D341Med (cell line): ENCODE results near the gene PCNP.
"Not testable (repeated sequence)": the region's sequence is repeated elsewhere in the genome, so short reads cannot be mapped to it uniquely, and the experiment has no call there.

ENCODE experiments used
- DNase-seq: peaks from one replicate; pipeline ENCODE4 v3.0.0; 2012; ENCODE audit warnings: low spot score

Gene PCNP

DNA sequence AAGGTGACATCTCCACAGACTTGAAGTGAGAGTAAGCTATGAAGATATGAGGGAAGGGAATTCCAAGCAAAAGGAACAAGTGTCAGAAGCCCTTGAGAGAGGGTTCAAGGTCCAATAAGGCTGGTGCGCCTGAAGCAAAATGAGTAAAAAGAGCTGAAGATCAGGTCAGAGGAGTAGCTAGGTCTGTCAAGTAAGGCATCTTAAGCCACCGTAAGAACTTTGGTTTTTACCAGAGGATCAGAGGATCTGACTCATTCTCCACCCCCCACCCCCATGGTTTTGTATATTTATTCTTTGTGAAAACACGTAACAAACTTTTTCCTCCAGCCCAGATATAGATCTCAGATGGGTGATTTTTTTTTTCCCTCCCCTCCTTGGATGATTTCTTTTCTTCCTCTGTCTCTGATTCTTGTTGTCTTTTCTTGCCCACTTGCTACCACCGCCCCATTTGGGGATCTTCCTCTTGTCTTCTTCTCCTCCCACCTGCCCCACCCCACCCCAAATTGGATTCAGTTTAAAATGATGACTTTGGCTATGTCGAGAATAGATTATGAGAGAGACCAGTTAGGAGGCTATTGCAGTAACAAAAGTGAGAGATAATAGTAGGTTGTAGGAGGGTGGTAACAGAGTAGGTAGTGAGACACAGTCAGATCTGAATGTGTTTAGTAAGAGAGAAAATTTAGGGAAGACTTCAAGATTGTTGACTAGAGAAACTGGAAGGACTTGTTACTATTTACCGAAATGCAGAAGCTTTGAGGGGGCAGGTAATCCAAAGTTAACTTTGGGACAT lies 6.3 kb upstream of the PCNP start:
- no peak for DNase-seq

DNA sequence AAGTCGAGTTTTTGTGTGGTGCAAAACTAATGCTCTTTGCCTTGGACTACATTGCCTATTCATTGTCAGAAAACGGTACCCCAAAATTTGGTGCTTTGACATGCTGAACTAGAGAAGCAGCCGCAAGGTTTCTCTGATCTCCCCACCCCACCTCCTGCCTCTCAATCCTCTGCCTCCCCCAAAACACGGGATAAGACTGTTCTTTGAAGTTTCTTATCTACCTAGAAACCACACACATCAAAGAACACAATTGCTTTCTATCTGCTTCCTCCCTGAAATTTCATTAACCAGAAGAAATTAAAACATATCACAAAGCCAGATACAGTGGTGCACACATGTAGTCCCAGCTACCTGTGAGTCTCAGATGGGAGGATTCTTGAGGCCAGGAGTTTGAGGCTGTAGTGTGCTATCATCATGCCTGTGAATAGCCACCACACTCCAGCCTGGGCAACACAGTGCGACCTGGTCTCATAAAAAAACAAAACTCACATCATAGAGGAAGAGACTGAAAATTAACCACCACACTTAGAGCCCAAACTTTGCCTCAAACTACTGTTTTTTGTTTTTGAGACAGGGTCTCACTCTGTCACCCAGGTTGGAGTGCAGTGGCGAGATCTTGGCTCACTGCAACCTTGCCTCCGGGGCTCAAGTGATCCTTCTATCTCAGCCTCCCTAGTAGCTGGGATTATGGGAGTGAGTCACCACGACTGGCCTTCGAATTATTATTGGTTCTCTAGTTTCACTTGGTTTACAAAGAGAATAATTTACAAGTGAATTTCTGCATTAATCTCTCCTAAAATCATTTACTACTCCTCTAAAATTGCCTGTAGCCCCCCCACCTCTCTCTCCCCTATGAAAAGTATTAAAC lies 2.7 kb upstream of the PCNP start:
- no peak for DNase-seq

DNA sequence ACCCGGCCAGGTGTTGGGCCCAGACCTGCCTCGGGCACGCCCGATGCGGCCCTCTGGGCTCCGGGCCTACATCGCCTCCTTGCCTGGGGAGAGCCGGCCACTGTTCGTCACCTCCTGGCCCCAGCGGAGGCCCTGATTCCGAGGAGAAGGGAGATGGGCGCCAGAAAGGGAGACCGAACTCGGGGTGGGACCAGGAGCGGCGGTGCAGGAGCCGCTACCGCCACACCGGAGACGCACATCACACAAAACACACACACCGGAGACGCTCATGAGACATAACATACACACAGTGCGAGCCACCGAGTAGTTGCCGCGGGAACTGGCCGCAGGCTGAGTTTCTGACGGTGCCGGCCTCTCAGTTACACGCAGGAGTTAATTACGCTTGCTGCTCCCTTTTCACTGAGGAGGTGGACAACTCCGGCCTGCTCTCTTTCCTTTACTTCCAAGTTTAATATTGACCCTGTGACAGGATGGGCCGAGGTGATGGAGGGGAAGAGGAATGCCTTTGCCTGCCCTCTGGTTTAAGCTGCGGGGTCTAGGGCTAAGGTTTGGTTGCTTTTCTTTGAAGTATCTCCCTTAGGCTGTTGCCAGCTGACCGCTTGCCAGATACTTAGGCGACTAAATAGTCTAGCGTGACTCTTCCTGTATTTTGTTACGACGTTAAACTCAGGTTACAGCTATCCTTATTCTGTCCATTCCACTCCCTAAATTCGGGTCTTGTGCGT lies 570 bp downstream of the PCNP start:
- DNase-seq, result peak; percentile 43

DNA sequence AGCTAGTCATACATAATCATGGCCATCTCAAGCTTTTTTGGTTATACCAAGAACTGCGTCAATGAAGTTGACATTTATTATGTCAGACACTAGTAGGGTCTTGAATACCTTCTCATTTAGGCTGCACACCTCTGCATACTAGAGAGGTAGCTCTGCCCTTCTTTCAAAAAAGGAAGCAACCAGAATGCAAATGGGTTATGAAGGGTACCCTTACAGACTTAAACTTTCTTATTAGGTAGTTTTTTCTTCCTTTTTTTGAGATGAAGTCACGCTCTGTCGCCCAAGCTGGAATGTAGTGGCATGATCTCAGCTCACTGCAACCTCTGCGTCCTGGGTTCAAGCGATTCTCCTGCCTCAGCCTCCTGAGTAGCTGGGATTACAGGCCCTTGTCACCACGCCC lies 3.3 kb downstream of the PCNP start:
- DNase-seq, result no peak

DNA sequence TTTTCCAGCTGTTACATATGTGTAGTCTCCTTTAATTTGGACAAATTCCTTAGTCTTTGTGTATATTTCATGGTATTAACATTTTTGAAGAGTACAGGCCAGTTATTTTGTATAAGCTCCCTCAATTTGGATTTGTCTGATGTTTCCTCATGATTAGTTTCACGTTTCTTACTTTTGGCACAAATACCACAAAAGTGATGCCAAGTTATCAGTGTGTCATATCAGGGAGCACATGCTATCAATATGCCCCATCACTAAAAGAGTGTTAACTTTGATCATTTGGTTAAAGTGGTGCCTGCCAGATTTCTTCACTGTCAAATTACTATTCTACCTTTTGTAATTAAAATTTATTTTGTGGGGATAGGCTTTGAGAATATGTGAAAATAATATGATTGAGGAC lies 14.6 kb downstream of the PCNP start:
- DNase-seq, result no peak

DNA sequence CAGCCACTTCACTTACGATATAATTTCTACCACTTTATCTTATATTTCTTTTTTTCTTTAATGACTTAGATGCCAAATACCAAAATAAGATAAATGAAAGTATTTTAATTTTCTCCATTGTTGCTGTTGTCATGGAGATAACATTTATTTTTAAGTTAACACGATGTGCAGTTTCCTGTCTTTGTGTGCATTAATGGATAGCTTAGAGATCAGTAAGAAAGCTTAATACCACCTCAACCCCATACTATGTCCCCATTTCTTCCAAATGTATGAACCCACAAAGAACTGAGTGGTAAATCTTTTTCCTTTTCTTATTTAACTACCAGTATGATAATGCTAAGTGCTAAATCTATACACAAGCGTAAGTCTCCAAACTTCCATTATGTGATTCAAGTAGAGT lies 17.1 kb downstream of the PCNP start:
- no peak for DNase-seq

DNA sequence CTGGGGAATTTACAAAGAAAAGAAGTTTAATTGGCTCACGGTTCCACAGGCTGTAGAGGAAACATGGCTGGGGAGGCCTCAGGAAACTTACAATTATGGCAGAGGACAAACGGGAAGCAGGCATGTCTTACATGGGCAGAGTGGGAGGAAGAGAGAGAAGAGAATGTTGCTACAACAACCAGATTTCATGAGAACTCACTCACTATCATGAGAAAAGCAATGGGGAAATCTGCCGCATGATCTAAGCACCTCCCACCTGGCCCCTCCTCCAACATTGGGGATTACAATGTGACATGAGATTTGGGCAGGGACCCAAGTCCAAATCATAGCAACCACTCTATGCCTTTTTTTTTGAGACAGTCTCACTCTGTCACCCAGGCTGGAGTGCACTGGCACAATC lies 28.8 kb downstream of the PCNP start:
- DNase-seq, result no peak

DNA sequence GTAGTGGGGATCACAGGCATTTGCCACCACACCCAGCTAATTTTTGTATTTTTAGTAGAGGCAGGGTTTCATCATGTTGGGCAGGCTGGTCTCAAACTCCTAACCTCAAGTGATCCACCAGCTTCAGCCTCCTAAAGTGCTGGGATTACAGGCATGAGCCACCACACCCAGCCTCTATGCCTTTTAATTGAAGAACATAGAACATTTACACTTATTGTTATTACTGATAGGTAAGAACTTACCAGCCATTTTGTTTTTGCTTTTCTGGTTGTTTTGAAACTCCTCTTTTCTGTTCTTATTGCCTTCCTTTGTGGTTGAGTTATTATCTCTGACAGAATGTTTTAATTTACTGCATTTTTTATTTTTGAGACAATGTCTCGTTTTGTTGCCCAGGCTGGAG lies 29.2 kb downstream of the PCNP start:
- DNase-seq, result no peak

DNA sequence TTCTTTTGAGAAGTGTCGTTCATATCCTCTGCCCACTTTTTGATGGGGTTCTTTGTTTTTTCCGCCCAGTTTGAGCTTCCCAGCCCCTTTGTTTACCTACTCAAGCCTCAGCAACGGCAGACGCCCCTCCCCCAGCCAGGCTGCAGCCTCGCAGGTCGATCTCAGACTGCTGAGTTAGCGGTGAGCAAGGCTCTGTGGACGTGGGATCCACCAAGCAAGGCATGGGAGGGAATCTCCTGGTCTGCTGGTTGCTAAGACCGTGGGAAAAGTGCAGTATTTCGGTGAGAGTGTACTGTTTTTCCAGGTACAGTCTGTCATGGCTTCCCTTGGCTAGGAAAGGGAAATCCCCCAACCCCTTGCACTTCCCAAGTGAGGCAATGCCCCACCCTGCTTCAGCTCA lies 31.4 kb downstream of the PCNP start:
- not testable (repeated sequence) for DNase-seq

DNA sequence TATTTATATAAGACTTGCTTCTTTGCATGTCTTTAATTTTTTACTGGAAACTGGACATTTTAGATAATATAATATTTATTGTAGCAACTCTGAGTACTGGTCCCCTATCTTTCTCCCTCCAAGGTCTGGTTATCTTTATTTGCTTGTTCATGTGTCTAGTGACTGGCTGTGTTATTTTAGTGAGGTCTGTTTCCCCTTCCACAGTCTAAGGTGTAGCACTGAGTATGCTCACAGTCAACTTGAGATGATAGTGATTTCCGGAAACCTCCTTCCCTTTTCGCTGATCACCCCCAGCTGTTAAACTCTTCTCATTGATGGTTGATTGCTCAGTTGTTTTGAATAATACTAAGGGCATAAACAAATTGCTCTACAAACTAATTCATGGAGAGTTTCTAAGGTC lies 37.0 kb downstream of the PCNP start:
- DNase-seq, result no peak

DNA sequence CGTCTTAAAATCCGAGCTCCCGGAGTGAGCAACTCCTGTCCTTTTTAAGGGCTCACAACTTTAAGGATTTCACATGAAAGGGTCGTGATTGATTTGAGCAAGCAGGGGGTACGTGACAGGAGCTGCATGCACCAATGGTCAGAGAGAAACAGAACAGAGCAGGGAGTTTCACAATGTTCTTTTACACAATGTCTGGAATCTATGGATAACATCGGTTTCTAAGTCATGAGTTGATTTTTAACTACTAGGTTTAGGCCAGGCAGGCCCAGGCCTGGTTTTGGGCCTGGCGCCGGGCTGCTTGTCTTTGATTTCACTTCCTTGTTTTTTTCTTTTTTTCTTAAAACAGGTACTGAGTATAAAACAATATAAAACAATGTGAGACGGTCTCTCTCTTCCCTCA lies 39.0 kb downstream of the PCNP start:
- not testable (repeated sequence) for DNase-seq

DNA sequence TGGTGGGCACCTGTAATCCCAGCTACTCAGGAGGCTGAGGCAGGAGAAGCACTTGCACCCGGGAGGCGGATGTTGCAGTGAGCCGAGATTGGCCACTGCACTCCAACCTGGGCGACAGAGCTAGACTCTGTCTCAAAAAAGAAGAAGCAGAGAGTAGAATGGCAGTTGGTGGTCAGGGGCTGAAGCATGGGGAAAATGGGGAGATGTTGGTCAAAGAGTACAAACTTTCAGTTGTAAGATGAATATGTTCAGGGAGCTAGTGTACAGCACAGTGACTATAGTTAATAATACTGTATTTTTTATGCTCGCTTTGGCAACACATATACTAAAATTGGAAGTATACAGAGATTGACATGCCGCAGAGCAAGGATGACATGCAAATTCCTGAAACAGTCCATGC lies 41.5 kb downstream of the PCNP start:
- no peak for DNase-seq

DNA sequence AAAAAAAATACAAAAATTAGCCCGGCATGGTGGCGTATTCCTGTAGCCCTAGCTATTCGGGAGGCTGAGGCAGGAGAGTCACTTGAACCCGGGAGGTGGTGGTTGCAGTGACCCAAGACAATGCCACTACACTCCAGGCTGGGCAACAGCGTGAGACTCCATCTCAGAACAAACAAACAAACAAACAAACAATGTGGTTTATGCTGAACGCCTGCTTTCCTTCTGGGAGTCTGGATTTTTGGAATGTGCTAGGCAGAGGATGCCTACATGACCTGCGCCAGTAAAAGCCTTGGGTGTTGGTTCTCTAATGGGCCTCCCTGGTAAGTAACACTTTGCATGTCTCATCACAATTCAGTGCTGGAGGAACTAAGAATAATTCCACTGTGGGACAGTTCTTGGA lies 43.5 kb downstream of the PCNP start:
- DNase-seq, result no peak

DNA sequence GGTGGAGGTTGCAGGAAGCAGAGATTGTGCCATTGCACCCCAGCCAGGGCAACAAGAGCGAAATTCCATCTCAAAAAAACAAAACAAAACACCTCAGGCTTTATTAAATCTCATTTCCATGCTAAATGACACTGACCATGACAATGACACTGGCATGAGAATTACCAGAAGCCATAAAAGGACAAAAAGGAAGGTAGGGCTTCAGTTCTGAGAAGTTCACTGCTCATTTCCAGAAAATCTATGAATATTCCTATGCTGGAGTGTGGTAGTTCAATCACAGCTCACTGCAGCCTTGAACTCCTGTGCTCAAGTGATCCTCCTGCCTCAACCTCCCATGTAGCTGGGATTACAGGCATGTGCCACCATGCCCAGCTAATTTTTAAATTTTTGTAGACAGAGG lies 44.7 kb downstream of the PCNP start:
- DNase-seq, result no peak

DNA sequence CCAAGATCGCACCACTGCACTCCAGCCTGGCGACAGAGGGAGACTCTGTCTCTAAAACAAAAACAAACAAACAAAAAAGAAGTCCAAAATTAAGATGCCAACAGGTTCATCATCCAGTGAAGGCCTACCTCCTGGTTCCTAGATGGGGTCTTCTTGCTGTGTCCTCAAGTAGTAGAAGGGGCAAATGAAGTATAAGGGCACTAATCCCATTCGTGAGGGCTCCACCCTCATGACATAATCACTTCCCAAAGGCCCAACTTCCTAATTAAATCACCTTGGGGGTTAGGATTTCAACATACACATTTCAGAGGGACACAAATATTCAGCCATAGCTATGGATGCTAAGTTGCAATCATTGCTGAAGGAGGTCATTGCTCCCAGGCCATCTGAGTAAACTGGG lies 45.8 kb downstream of the PCNP start:
- no peak for DNase-seq

DNA sequence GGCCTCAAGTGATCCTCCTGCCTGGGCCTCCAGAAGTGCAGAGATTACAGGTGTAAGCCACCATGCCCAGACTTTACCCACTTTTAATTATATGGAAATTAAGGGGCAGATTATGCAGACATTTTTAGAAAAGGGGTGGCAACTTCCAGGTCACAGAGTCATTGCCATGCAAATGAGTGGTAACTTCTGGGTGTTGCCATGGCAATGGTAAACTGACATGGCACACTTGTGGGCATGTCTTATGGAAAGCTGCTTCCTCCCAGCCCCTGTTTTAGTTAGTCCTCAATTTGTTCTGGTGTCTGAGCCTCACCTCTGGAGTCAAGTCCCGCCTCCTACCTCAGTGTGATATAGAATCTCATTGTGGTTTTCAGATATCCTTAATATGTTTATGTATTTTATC lies 49.7 kb downstream of the PCNP start:
- no peak for DNase-seq

DNA sequence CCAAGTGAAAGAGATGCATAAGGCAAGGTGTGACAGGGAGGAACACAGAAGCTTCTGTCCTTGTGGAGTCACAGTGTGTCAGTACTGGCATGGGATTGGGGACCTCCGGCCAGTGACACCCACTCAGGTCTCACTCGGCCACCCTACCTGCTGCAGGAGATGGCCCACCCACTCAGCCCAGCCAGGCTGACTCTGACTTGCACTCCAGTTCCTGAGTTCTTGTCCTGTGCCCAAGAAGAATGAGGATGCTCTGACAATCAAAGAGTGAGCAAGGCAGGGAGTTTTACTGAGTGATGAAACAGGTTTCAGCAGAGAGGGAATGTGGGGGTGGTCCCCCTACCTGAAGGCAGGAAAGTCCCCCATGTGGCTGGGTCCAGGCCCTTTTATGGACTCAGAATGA lies 50.9 kb downstream of the PCNP start:
- DNase-seq, result no peak

DNA sequence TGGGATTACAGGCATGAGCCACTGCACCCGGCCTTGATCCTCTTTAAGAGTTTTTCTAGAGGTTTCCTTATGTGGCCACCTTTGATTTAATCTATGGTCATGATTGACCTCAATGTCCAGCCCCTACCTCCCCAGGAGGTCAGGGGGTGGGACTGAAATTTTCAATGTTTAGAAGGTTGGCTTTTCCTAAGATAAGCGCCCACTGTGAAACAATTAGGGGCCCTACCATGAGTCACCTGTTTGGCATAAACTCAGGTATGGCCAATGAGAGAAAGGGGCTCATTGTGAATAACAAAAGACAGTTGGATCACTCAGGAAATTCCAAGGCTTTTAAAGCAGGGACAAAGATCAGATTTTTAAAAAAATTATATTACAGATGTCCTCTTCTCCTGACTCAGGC lies 51.9 kb downstream of the PCNP start:
- no peak for DNase-seq

DNA sequence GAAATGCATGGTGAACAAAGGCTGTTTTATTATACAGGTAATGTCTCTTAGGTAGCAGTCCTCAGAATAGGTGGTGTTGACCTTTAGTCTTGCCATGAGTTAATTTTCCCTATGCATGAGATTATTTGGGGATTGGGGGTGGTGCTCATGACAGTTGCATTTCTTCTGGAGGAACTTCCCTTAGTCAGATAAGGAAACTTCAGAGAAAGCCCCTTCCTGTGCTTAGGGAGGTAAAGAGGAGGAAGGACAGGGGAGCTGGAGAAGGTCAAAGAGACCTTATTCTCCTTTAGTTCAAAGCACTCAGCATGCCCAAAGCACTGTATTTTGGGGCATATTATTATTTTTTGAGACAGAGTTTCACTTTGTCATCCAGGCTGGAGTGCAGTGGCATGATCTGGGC lies 55.2 kb downstream of the PCNP start:
- DNase-seq, result no peak

DNA sequence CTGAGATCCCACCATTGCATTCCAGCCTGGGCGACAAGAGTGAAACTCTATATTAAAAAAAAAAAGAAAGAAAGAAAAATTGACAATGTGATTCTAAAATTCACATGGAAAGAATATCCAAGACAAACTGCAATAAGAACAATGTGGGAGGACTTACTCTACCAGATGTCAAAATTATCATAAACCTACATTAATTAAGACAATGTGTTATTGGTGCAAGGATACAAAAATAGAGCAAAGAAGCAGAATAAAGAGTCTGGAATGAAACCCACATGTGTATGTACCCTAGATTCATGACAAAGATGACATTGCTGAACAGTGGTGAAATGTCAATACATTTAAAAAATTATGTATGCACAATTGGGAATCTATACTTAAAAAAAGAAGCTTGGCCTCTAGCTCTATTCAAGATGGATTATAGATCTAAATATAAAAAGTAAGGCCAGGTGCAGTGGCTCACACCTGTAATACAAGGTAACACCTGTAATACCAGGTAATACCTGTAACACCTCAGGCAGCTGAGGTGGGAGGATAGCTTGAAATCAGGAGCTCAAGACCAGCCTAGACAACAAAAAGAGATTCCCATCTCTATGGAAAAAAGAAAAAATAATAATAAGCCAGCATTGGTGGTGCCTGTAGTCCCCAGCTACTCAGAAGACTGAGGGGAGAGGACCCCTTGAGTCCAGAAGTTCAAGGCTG lies 57.3 kb downstream of the PCNP start:
- DNase-seq, result no peak

DNA sequence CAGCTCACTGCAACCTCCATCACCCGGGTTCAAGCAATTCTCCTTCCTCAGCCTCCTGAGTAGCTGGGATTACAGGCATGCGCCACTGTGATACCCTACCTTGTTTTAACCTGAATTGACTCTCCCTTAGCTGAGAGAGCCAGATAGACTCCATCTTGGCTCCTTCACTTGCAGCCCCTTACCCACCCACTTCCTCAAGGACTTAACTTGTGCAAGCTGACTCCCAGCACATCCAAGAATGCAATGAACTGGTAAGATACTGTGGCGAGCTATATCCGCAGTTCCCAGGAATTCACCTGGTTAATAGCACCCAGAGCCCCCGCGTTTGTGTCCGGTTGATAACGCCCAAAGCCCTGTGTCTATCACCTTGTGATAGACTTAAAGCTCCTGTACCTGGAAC lies 58.0 kb downstream of the PCNP start:
- DNase-seq, result not testable (repeated sequence)

DNA sequence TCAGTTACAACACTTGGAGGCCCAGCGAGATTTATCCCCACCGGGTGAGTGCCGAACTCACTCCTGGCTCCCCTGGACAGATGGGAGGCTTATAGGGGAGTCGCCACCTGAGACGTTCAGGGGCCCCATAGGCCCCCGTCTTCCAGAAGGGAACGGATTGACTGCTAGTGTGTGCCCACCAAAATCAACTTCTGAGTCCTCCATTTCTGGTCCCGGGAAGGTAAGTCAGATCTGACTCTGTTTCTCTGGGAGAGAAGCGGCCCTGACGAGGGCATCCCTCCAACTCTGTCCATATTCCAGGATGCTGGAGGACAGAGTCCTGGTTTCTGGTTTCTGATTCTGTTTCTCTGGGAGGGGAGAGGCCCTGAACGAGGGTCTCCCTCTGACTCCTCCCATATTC lies 58.6 kb downstream of the PCNP start:
- no peak for DNase-seq
